ENCODE data around the gene SCG3.
"Not testable (repeated sequence)": the region's sequence is repeated elsewhere in the genome, so short reads cannot be mapped to it uniquely, and the experiment has no call there.

SCG3 gene

DNA sequence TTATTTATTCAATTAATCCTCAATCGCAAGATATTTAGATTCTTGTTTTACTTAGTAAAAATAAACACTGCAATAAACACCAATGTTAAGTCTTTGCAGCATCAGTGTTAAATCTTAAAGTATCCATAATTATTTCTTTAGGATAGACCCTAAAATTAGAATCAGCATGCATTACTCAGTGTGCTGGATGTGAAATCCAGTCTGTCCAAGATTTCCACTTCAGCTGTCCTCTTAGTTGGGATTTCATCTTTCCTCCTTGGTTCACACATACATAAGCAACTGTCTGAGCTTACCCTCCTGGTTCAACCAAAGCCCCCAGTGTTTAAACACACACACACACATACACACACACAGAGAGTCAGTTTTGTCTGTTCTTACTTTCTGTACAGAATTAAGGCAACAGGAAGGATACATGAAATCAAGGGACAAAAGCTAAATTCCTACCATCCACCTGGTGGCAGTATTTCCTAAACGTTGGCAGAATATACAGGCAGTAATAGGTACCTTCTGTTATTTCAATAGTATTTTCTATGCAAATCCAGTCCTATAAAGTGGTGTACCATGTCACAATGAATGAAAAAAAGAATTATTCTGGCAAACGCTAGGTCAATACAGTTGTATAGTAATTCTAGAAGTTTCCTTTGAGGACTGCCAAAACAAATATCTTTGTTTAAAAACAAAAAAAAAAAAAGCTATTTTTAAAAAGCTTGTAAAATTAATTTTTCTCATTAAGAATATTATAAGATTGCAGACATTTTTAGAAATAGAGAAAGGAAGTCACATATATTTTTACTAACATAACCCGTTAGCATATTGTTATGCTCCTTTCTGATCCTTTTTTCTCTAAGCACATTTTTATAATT lies 31.4 kb upstream of the SCG3 start:
- in situ Hi-C loops (cut with HindIII; ENCODE audit: low sequenced_read_pairs), result loop anchor here (25.0 kb wide), 1 partner anchor 112 kb away; the partner anchor contains the start of gene TMOD2

DNA sequence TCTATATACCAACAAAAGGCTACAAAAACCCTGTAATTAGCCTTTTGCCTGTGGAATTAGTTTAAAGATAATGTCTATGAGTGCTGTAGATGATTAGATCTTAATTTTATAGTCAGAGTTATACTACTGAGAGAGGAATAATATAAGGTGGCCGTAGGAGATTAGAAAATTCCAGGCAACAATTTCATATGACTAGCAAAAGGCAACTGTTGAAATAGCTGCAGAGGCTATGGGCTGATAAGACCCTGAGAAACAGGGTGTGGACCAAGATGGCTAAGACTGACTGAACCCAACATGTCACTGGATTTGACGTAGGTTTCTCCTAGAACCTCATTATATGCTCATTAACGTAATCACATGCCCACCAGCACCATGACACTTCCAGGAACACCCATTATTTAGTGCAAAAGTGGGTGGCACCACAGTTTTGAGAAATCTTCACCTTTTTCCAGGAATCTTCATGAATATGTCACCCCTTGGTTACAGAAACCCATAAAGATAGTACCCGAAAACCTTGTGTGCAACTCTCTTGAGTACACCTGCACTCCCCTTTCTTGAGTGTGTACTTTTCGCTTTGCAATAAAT lies 29.1 kb upstream of the SCG3 start:
- no peak overlapping the region for H3K4me3 ChIP-seq (ENCODE audit: low read depth, low read length)
- in situ Hi-C loops (cut with HindIII; ENCODE audit: low sequenced_read_pairs), result loop anchor here (25.0 kb wide), 1 partner anchor 110 kb away; the partner anchor contains the start of gene TMOD2
- no peak for DNase-seq (ENCODE audit: low read depth)
- TF ChIP-seq, protein P1, sequence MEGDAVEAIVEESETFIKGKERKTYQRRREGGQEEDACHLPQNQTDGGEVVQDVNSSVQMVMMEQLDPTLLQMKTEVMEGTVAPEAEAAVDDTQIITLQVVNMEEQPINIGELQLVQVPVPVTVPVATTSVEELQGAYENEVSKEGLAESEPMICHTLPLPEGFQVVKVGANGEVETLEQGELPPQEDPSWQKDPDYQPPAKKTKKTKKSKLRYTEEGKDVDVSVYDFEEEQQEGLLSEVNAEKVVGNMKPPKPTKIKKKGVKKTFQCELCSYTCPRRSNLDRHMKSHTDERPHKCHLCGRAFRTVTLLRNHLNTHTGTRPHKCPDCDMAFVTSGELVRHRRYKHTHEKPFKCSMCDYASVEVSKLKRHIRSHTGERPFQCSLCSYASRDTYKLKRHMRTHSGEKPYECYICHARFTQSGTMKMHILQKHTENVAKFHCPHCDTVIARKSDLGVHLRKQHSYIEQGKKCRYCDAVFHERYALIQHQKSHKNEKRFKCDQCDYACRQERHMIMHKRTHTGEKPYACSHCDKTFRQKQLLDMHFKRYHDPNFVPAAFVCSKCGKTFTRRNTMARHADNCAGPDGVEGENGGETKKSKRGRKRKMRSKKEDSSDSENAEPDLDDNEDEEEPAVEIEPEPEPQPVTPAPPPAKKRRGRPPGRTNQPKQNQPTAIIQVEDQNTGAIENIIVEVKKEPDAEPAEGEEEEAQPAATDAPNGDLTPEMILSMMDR (IDR thresholded peaks at IDR 0.05; ENCODE audit: low read depth, low read length, missing control alignments), result no peak

More for the DNA sequence above, 31.4 kb upstream of the SCG3 start:
- DNase-seq (ENCODE audit: low read depth), result peak; percentile 75
- TF ChIP-seq, protein P1 (IDR thresholded peaks at IDR 0.05; ENCODE audit: low read depth, low read length, missing control alignments), result peak; percentile 61
- no peak overlapping the region for H3K4me3 ChIP-seq (ENCODE audit: low read depth, low read length)

DNA sequence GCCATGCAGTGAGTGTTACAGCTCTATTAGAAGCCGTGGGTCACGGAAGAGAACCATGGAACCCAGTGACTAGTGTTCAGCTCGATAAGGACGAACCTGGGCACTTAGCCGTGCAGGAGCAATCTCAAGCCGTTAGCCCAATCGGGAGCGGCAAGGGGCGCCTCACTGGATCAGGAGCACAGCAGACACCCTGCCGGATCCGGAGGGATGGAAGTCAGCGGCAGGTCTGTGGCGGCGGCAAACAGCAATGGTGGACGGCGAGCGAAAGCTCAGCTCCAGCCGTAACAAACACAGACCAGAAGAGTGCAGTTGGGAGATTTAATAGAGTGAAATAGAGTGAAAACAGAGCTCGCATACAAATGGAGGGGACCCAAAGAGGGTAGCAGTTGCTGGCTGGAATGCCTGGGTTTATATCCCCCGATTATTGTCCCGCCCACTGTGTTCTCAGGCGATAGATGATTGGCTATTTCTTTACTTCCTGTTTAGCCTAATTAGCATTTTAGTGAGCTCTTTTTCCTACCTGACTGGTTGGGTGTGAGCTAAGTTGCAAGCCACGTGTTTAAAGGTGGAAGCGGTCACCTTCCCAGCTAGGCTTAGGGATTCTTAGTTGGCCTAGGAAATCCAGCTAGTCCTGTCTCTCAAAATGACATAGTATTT lies 25.8 kb upstream of the SCG3 start:
- H3K4me3 ChIP-seq (ENCODE audit: low read depth, low read length); DNase-seq (ENCODE audit: low read depth): not testable (repeated sequence)
- in situ Hi-C loops (cut with HindIII; ENCODE audit: low sequenced_read_pairs), result loop anchor here (25.0 kb wide), 1 partner anchor 107 kb away; the partner anchor contains the start of gene TMOD2

DNA sequence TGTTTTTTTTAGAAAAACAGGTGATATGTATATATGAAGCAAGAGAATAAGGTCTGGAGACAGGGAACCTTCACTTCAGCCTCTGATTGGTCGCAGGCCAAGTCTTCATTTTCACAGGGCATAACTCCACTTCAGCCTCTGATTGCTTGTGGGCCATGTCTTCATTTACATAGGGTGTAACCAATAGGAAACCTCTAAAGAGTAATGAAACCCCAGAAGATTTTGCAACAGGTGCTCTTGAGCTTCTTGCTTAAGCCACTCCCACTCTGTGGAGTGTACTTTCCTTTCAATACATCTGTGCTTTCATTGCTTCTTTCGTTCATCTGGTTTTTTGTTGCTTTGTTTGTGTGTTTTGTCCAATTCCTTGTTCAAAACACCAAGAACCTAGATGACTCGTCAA lies 22.6 kb upstream of the SCG3 start:
- TF ChIP-seq, protein P1 (IDR thresholded peaks at IDR 0.05; ENCODE audit: low read depth, low read length, missing control alignments), result no peak
- DNase-seq (ENCODE audit: low read depth), result no peak
- no peak overlapping the region for H3K4me3 ChIP-seq (ENCODE audit: low read depth, low read length)
- in situ Hi-C loops (cut with HindIII; ENCODE audit: low sequenced_read_pairs), result loop anchor here (25.0 kb wide), 1 partner anchor 104 kb away; the partner anchor contains the start of gene TMOD2

DNA sequence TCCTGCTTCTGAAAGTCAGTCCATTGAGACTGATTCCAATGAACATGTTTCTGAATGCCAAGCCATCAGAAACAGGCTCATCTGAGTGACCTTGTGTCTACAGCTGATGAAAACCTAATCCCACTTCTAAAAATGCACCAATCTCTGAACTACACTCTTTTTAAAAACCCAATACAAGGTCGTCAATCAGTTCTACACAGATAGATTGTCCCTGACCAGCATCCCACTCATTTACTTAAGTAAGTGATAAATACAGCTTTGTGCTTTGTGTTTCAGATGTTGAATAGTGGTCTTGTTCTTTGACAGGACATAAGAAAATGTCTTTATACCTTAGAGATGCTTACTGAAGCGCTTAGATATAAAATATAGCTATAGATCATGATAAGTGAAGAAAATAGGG lies 20.2 kb upstream of the SCG3 start:
- no peak for DNase-seq (ENCODE audit: low read depth)
- TF ChIP-seq, protein P1 (IDR thresholded peaks at IDR 0.05; ENCODE audit: low read depth, low read length, missing control alignments), result no peak
- no peak overlapping the region for H3K4me3 ChIP-seq (ENCODE audit: low read depth, low read length)
- in situ Hi-C loops (cut with HindIII; ENCODE audit: low sequenced_read_pairs), result loop anchor here (25.0 kb wide), 1 partner anchor 101 kb away; the partner anchor contains the start of gene TMOD2

DNA sequence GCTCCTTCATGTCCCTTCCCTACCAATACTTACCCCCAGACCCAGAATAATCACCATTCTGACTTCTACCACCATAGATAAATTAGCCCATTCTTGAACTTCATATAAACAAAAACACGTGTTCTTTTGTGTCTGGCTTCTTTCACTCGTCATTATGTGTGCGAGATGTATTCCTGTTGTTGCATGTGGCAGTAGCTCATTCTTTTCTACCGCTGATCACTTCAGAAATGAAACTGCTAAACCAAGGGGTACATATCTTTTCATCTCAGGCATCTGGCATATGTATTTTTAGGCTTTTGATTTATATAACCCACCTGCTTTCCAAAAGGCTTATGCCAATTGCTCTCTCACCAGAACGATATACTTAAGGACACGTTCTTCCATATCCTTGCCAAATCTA lies 13.8 kb upstream of the SCG3 start:
- in situ Hi-C loops (cut with HindIII; ENCODE audit: low sequenced_read_pairs), result loop anchor here (25.0 kb wide), 1 partner anchor 95 kb away; the partner anchor contains the start of gene TMOD2
- TF ChIP-seq, protein P1 (IDR thresholded peaks at IDR 0.05; ENCODE audit: low read depth, low read length, missing control alignments), result no peak
- DNase-seq (ENCODE audit: low read depth), result no peak

More for the DNA sequence above, 13.8 kb upstream of the SCG3 start:
- H3K4me3 ChIP-seq (ENCODE audit: low read depth, low read length), result no peak overlapping the region

Measured in astrocyte of the cerebellum (primary cell).